Measurements from ENCODE around the gene ZNF557. TPM values are rescaled to one million over a fixed set of nuclear protein-coding genes. Genes with fewer than 3 reads are reported as not detected.

Gene ZNF557
- total RNA-seq, 2 experiments from 2014 or later, result 15.8 to 17.4 TPM

- Histone ChIP-seq H3K9me3 (ENCODE audit: control insufficient read depth in 1 of 2, insufficient read depth in 1 of 2, low read length in 2 of 2) (peaks cover 0 to 7% of the 10 kb centered on the region in 2 experiments), H3K27me3 (ENCODE audit: control insufficient read depth in 1 of 2, insufficient read depth in 2 of 2, low read length in 2 of 2) (no peaks in the 10 kb centered on the region), H3K36me3 (ENCODE audit: insufficient read depth, low read length) (no peaks in the 10 kb centered on the region), H3K27ac (ENCODE audit: low read depth in 1 of 2, low read length in 2 of 2) (no peak overlapping the region), H3K4me3 (ENCODE audit: low read length) (no peak overlapping the region), H3K4me1 (ENCODE audit: insufficient read depth, low read length) (no peaks in the 10 kb centered on the region)
- Mint-ChIP-seq H3K9me3 (no peaks in the 10 kb centered on the region), H3K36me3 (ENCODE audit: low read depth) (no peaks in the 10 kb centered on the region), H3K4me1 (ENCODE audit: low read depth) (no peaks in the 10 kb centered on the region), H3K4me3 (no peak overlapping the region), H3K27me3 (no peaks in the 10 kb centered on the region), H3K27ac (no peak overlapping the region)
- intact Hi-C loops (cut with DNase I, micrococcal nuclease), result loop anchor here (10.0 kb wide), 2 partner anchors 545 to 835 kb away; partner anchors contain the start of gene TIMM44 (in 1 of the 2)
- CTCF ChIA-PET, result no interaction called here
- ATAC-seq (ENCODE audit: poor library complexity) (no peak), DNase-seq (no peak)
- POLR2A ChIA-PET, result no interaction called here
- no peak for TF ChIP-seq CTCF (IDR thresholded peaks at IDR 0.05)
These were observed 40.3 kb downstream of the ZNF557 start for GRCh38 chr19:7109678-7110289.

DNA sequence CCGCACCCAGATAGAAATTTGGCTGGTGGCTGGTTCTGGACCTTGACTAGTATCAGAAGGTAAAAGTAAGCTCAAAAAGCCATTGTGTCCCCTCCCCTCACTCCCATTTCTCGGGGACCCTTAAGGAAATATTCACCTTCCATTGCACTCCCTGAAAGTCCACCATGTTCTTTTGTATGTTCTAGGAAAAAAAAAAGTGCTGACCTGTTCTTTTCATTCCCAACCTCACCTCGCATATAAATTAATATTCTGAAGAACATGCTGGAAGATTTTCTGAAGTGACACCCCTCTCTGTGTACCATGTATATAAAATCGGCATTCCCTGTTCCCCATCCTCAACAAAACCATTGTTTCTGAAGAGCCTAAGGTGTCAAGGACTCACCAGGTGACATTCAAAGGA lies 43.2 kb downstream of the ZNF557 start:
- H3K27me3 Mint-ChIP-seq, result no peaks in the 10 kb centered on the region
- no peak overlapping the region for H3K27ac Mint-ChIP-seq
- no peaks in the 10 kb centered on the region for H3K36me3 Mint-ChIP-seq (ENCODE audit: low read depth)
- Histone ChIP-seq H3K27me3 (ENCODE audit: control insufficient read depth in 1 of 2, insufficient read depth in 2 of 2, low read length in 2 of 2) (no peaks in the 10 kb centered on the region), H3K36me3 (ENCODE audit: insufficient read depth, low read length) (no peaks in the 10 kb centered on the region), H3K4me1 (ENCODE audit: insufficient read depth, low read length) (no peaks in the 10 kb centered on the region), H3K4me3 (ENCODE audit: low read length) (no peak overlapping the region), H3K9me3 (ENCODE audit: control insufficient read depth in 1 of 2, insufficient read depth in 1 of 2, low read length in 2 of 2) (peaks cover 0 to 7% of the 10 kb centered on the region in 2 experiments), H3K27ac (ENCODE audit: low read depth in 1 of 2, low read length in 2 of 2) (no peak overlapping the region)
- POLR2A ChIA-PET, result no interaction called here
- no peaks in the 10 kb centered on the region for H3K9me3 Mint-ChIP-seq
- TF ChIP-seq CTCF (IDR thresholded peaks at IDR 0.05), result no peak
- intact Hi-C loops (cut with DNase I, micrococcal nuclease), result no loop called here
- H3K4me3 Mint-ChIP-seq, result no peak overlapping the region
- no peaks in the 10 kb centered on the region for H3K4me1 Mint-ChIP-seq (ENCODE audit: low read depth)
- CTCF ChIA-PET, result no interaction called here
- no peak for ATAC-seq (ENCODE audit: poor library complexity)
- no peak for DNase-seq

DNA sequence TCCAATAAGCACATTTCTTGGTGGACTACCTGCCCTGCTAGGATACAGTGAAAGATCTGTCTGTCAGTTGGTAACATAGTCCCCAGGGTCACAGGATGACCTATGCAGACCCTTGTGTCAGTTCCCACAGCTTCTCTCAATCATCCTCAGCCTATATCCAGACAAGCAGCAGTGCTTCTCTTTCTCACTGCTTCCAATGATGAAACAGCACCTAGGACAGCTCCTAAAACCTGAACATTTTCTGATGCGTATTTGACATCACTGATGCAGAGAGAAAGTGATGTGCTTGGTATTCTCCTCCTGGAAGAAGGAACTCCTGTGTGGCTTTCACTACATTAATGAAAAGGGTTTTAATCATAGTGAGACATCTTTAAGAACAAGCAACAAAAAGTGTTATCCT lies 43.7 kb downstream of the ZNF557 start:
- TF ChIP-seq CTCF (IDR thresholded peaks at IDR 0.05), result no peak
- Histone ChIP-seq H3K27me3 (ENCODE audit: control insufficient read depth in 1 of 2, insufficient read depth in 2 of 2, low read length in 2 of 2) (no peaks in the 10 kb centered on the region), H3K27ac (ENCODE audit: low read depth in 1 of 2, low read length in 2 of 2) (no peak overlapping the region), H3K36me3 (ENCODE audit: insufficient read depth, low read length) (no peaks in the 10 kb centered on the region), H3K9me3 (ENCODE audit: control insufficient read depth in 1 of 2, insufficient read depth in 1 of 2, low read length in 2 of 2) (peaks cover 0 to 7% of the 10 kb centered on the region in 2 experiments), H3K4me3 (ENCODE audit: low read length) (no peak overlapping the region), H3K4me1 (ENCODE audit: insufficient read depth, low read length) (no peaks in the 10 kb centered on the region)
- Mint-ChIP-seq H3K27me3 (no peaks in the 10 kb centered on the region), H3K9me3 (no peaks in the 10 kb centered on the region), H3K4me1 (ENCODE audit: low read depth) (no peaks in the 10 kb centered on the region), H3K36me3 (ENCODE audit: low read depth) (no peaks in the 10 kb centered on the region), H3K27ac (no peak overlapping the region), H3K4me3 (no peak overlapping the region)
- ChIA-PET POLR2A (no interaction called here), CTCF (no interaction called here)
- ATAC-seq (ENCODE audit: poor library complexity) (no peak), DNase-seq (no peak)
- intact Hi-C loops (cut with DNase I, micrococcal nuclease), result no loop called here
